Right lobe of liver (tissue), 4 donors: Measurements from ENCODE around the gene UBE2E2.

ENCODE experiments used
- POLR2A ChIP-seq: fragments of 450-650 bp; IDR thresholded peaks from one replicate; pipeline ENCODE4 v1.6.1; 2017; ENCODE audit warnings: antibody characterized with exemption, mild to moderate bottlenecking
- TF ChIP-seq, protein P1 (sequence below), 4 donors: fragments of 200-600 bp in 3 of 4; fragments of 450-650 bp in 1 of 4; IDR thresholded peaks; one replicate each; pipeline versions ENCODE4 v1.5.1 to v1.8.0; 2016 to 2022; ENCODE audit warnings: antibody characterized with exemption in 4 of 4, mild to moderate bottlenecking in 2 of 4
- donor health status: DM: no; HTN: no; CAD: no.
- donor health status: DM: no; HTN: no; CAD: no.
- donor health status: DM: no; HTN: yes; CAD: no.

DNA sequence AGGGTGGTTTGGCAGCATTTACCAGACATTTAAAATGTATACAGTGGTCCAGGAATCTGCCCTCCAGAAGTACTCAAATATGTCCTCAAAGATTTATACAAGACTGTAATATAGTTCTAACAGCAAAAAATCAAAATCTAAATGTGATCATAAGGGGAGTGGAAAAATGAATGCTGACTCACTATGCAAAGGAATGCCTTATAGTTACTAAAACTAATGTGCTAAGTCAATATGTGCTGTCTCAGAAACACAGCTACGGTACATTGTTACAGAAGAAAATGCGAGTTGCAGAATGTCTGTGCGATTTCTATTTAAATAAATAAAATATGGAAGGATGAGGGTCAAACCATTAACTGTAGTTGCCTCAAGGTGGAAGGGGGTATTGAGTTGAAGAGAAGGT, 372.6 kb downstream of the UBE2E2 start:
- TF ChIP-seq POLR2A = no peak
- TF ChIP-seq, protein P1, sequence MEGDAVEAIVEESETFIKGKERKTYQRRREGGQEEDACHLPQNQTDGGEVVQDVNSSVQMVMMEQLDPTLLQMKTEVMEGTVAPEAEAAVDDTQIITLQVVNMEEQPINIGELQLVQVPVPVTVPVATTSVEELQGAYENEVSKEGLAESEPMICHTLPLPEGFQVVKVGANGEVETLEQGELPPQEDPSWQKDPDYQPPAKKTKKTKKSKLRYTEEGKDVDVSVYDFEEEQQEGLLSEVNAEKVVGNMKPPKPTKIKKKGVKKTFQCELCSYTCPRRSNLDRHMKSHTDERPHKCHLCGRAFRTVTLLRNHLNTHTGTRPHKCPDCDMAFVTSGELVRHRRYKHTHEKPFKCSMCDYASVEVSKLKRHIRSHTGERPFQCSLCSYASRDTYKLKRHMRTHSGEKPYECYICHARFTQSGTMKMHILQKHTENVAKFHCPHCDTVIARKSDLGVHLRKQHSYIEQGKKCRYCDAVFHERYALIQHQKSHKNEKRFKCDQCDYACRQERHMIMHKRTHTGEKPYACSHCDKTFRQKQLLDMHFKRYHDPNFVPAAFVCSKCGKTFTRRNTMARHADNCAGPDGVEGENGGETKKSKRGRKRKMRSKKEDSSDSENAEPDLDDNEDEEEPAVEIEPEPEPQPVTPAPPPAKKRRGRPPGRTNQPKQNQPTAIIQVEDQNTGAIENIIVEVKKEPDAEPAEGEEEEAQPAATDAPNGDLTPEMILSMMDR (IDR thresholded peaks at IDR 0.05) = no peak
